HG03432 (cell line): ENCODE measurements around the gene ZNF229.
"Not testable (repeated sequence)": the region's sequence is repeated elsewhere in the genome, so short reads cannot be mapped to it uniquely, and the experiment has no call there.

ENCODE experiments used
- ATAC-seq: cut with Tn5 transposase; IDR thresholded peaks from one replicate; pipeline ENCODE4 v1.9.1; 2021; ENCODE audit warnings: mild to moderate bottlenecking, moderate library complexity; ENCODE audit not compliant: unreplicated experiment

Gene ZNF229

DNA sequence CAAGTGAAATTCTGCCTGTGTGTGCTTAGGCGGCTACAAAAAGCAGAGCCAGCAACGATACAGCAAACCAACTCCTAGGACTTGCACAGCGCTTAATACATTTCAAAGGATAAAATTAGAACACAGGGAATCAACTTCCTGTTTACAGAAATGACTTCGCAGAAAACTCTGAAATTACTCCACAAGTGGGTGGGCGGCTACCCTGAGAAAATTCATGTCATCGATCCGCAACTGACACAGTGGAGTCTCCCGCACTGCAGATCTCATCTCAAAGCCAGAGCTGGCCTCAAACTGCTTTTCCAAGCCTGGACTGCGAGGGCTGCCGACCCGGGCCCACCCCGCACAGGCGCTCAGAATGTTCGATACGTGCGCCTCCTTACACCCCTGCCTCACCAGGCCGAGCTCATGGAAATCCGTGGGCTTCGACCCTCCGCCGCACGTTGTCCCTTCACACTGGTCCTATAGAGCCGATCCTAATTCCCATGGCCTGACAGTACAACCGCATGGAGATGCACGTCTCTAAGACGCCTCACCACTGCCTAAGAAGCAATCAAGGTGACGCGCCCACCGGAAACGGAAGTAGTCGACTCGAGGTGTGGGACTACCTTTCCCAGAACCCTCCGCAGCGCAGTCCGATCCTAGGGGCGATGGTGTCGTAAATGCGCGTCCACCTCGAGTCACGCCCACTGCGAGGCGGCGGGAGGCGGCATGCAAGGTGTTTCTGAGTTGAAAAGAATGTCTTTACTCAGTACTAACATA lies at the start of gene ZNF229:
Gene ZNF229 (minus strand): TSS at position 557 of the 759 bp plus-strand sequence. CDS start 5,625 bp downstream, outside the sequence.
- ATAC-seq = no peak

DNA sequence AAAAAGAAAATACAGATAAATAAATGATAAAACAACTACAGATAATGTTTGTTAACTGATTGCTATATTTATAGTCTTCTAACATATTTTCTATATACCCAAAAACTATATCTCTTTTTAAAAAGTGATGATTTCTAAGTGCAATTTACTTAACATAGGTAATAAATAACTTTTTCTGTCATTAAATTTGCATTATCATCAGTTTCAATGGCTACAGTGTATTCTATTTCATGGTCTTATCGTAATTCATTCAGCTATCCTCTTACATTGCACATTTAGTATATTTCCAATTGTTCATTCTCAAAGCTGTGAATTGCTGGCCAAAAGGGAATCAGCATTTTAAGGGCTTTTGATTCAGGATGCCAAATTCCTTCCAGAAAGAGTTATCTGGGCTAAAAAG lies 48.4 kb upstream of the ZNF229 start:
- no peak for ATAC-seq

DNA sequence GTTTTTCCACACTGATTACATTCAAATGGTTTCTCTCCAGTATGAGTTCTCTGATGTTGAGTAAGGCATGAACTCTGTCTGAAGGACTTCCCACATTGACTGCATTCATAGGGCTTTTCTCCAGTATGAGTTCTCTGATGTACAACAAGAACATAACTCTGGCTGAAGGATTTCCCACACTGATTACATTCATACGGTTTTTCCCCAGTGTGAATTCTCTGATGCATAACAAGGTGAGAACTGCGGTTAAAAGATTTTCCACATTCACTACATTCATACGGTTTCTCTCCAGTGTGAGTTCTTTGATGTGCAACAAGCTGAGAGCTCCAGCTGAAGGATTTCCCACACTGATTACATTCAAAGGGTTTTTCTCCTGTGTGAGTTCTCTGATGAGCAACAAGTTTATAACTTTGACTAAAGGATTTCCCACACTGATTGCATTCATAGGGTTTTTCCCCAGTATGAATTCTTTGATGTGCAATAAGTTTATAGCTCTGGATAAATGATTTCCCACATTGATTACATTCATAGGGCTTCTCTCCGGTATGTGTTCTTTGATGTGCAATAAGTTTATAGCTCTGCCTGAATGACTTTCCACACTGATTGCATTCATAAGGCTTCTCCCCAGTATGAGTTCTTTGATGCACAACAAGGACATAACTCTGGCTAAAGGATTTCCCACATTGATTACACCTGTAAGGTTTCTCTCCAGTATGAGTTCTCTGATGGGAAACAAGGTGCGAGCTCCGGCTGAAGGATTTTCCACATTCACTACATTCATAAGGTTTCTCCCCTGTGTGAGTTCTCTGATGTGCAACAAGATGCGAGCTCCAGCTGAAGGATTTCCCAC lies 28.5 kb upstream of the ZNF229 start:
- ATAC-seq = no peak

DNA sequence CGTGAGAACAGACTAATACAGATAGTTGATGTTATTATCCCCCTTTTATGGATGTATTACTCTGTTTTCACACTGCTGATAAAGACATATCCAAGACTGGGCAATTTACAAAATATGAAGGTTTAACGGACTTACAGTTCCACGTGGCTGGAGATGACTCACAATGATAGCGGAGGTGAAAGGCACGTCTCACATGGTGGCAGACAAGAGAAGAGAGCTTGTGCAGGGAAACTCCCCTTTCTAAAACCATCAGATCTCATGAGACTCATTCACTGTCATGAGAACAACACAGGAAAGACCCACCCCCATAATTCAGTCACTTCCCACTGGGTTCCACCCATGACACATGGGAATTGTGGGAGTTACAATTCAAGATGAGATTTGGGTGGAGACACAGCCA lies 20.5 kb upstream of the ZNF229 start:
- ATAC-seq = not testable (repeated sequence)

DNA sequence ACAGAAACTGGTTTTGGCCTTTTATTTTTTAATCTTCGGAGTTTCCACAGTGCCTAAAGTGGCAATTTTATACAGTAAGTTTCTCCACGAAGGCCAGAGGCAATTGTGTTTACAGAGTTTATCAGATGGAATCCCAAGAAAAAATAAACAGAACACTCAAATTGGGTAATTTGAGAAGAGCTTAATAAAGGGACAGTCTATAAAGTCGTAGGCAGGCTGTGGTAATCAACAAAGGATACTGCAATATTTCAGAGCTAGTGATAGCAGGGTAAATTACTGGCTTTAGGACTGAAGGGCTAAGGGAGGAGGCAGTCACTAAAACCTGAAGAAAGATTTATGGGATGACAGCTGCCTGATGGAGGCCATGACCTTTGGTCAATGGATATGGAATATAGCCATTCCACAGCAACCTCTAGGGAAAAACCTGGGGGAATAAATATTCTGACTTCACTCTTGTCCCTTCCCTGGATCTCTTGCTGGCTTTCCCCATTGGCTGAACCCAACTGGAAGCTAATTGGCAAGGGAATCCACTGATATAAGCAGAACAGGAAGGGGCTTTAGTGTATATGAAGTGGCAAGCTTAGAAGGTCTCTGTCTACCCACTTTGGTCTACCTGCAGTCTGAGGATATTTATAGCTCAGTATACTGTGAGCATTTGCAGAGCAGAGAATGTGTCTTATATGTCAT lies 14.5 kb upstream of the ZNF229 start:
- ATAC-seq = not testable (repeated sequence)

DNA sequence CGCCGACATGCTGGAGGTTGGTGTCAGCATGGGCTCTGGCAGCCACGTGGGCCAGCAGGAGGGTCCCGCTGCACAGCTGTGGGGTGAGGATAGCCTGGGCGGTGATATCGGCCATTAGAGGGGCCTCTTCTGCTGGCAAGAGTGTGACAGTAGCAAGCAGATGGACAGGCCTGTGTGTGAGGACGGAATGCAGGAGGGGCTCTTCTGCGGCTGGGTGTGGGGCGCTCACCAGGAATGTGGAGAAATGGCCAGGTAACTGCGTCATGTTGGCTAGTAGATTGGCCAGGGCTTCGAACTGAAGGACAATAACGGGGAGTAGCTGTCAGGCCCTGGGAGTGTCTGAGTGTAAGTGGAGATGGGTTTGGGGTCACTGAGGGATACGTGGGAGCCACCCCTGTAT lies 7.7 kb upstream of the ZNF229 start:
- ATAC-seq = not testable (repeated sequence)

DNA sequence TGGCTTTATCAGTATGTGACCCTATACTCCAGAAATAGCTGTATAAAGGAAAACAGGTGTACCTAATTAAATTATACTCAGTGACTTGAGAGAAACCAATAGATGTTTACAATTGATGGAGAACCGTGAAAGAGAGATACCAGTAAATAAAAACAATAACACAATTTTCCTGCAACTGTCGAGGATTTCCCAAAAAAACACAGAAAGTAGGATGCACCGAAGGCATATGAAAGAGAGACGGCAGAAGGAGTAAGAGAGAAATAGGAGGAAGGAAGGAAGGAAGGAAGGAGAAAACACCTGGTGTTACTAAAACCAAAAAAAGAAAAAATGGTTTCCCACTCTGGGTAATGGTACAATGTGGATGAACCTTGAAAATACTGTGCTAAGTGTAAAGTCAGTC lies 6.8 kb upstream of the ZNF229 start:
- ATAC-seq = no peak

DNA sequence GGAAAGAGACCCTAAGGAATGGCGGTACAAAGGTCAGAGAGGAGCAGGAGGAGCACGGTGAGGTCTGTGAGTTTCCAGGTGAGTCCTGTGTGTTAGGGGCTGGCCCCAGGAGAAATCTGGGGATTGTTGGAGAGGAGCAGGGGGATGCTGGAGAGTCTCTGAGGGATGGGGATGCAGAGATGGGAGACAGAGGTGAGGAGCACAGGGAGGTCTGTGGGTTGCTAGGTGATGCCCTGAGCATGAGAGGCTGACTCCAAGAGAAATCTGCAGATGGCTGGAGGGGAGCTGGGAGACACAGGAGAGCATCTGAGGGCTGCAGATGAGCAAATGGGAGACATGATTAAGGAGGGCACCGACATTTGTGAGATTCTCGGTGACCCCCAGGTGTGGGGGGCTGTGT lies 4.1 kb upstream of the ZNF229 start:
- ATAC-seq = no peak

DNA sequence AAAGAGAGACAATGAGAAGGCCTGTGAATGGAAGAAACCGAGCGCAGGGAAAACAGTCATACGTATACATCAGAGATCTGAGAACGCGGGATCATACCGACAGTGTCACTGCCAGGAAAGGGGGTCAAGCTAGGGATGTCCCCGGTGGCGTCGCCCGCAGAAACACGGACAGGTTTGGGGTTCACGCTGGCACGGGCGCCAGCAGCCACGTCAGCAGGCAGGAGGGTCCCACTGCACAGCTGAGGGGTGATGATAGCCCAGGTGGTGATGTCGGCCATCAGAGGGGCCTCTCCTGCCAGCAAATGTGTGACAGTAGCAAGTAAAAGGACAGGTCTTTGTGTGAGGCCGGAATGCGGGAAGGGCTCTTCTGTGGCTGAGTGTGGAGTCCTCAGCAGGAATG lies 3.4 kb upstream of the ZNF229 start:
- ATAC-seq = no peak

DNA sequence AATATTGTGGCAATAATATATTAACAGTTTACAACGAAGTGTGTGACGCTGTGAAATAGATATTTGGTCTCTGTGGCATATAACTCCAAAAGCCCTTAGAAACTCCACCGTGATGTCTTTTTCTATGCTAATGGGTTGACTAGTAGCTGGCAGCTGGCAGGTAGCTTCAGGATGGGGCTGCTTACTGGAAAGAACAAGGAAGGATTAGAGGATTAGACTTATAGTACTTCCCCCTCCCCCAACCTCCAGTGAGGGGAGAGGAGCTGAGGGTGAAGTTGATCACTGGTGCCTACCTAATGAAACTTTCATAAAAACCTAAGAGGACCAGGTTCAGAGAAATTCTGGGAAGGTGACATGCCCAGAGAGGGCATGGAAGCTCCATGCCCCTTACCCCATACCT lies 9.8 kb downstream of the ZNF229 start:
- ATAC-seq = no peak

DNA sequence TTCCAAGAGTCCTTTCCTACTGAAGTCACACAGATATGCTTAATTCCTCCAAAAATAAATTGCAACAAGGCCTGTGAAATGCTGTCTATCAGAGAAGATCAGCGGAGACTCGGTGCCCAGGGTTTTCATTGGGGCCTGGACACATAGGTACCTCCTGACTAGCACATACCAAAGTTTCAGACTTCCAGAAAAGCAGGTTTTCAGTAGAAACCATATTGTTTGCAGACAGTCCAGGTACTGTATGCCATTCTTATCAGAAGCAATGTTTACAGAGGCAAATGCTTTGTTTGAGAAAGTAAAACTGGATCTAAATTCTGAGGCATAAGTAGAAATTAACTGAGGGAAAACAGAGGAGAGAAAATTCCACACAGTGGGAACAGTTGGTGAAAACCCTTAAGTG lies 12.8 kb downstream of the ZNF229 start:
- ATAC-seq = no peak

DNA sequence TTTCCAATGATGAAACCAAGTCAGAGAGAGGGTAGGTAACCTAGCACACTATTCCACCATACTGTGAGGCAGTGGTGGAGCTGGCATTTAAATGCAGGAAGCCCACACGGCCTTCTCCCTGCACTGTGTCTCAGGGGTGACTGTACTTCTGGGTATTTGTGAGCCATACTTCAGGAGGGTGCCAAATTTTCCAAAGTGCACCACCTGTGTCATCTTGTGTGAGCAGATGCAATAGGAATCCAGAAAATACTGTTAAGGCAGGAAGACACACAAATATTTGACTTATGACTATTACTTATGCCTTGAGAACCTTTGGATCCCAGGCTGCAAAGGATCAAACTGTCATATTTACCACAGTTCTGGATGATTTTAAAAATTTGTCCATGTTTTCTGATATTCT lies 17.3 kb downstream of the ZNF229 start:
- ATAC-seq = no peak

DNA sequence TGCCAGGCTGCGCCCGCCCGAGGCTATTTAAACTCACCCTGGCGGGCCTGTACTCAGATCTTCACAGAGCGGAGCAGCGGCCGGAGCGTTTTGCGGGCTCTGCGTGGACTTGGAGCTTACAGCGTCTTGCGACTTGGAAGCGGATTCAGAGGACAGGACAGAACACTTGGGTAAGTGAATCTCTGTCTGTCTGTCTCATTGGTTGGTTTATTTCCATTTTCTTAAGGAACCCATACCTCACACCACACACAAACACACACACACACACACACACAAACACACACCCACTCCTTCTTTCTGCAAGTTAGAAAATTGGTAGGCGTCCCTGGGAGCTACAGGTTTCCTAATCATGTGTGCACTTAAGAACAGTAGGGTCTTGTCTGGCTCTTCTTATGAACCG lies 32.7 kb downstream of the ZNF229 start:
- ATAC-seq = not testable (repeated sequence)

DNA sequence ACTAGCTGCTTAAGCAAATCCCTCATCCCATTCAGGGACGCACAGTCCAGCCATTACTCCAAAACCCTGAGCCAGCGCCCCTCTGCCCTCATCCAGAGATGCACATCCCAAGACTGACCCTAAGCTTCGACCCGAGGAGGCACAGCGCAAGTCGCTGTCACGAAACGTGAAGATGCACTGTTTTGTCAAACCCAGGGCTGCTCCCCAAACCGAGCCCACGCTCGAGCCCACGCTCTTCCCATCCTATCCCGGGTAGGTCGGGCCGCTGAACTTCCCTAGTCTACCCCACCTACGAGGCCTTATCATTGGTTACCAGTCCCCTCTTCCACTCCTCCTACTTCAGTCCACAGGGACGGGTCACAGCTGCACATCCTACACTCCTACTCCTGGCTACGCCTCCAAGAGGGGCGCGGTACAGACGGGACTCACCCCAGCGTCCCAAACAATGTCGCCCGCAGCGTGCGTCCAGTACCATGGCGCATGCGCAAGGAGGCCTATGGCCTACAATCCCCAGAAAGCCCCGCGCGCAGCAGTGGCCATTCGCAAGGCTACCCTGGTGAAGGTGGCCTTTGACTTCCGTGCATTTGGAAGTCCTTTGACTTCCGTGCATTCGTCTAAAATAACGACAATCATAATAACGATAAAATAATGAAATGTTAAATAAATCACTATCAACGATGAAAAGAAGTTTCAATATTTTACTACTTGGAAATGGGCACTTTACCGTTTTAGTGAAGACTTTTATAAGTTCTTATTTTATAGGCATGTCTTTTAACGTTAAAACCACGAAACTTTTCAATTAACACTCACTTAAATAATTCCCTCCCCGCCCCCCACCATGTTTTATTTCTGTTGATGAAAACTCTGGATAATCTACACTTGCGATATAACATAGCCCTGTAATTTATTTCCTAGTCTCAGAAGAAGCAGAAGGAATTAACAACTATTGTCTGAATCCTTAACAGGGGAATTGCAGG lies 46.8 kb downstream of the ZNF229 start, which contains the start of gene ZNF285:
Gene ZNF285 (minus strand): TSS at position 470 of the 977 bp plus-strand sequence. CDS start 4,395 bp downstream, outside the sequence.
- peak; percentile 90 for ATAC-seq

DNA sequence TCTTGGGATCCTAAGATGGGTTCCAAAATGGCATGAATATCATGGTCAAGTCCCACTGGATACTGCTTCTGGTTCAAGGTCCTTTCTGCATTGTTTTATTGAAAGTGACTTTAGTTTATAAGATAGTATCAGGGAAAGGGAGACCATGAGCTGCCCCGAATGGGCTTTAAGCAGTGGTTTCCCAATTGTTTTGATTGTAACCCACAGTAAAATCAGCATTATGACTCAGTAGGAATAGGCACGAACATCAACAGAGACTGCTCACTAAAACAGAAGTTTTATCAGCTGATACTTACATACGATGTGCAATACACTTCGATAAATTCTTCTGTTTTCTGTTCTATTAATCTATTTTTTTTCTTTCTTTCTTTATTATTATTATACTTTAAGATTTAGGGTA lies 59.0 kb downstream of the ZNF229 start:
- not testable (repeated sequence) for ATAC-seq
